ENCODE measurements around the gene STT3B.

DNA sequence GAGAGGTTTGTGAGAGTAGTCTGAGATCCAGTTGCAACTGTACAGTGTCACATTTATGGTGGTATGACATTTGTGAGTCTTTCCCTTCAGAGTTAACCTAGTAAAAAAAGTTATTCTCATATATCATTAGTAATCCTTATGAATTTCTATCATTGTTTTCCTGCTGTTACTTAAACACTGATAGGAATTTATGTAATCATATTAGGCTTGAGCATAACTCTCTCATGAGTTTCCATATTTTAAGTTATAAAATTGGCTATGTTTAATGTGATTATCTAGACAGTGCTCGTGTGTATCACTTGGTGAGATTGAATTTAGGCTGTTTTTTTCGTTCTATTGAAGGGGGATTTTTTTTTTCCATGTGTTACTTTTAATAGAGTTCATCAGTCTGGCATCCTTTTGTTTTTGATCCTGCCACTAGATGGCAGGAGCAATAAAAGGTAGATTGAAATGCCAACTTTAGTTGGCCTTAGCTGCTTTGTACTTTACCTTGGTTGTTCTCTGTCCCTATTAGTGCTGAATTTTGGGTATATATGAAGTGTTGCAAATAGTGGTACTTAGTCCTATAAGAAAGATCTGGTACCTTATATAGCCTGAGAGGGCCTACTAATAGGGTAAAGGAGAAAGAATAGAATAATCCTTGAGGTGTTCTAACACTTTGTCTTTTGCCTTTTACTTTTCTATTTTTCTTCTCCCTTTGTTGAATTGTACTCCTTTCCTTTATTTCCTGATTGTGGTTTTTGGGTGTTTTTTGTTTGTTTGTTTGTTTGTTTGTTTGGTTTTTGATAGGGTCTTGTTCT, 17.9 kb downstream of the STT3B start:
- TF ChIP-seq, protein P1, sequence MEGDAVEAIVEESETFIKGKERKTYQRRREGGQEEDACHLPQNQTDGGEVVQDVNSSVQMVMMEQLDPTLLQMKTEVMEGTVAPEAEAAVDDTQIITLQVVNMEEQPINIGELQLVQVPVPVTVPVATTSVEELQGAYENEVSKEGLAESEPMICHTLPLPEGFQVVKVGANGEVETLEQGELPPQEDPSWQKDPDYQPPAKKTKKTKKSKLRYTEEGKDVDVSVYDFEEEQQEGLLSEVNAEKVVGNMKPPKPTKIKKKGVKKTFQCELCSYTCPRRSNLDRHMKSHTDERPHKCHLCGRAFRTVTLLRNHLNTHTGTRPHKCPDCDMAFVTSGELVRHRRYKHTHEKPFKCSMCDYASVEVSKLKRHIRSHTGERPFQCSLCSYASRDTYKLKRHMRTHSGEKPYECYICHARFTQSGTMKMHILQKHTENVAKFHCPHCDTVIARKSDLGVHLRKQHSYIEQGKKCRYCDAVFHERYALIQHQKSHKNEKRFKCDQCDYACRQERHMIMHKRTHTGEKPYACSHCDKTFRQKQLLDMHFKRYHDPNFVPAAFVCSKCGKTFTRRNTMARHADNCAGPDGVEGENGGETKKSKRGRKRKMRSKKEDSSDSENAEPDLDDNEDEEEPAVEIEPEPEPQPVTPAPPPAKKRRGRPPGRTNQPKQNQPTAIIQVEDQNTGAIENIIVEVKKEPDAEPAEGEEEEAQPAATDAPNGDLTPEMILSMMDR (IDR thresholded peaks at IDR 0.05): peak; percentile 41 to 63 (median 58)
- no peak for TF ChIP-seq POLR2A (IDR thresholded peaks at IDR 0.05)
- TF ChIP-seq EP300 (IDR thresholded peaks at IDR 0.05): no peak
